ENCODE data around the gene RGS3.

DNA sequence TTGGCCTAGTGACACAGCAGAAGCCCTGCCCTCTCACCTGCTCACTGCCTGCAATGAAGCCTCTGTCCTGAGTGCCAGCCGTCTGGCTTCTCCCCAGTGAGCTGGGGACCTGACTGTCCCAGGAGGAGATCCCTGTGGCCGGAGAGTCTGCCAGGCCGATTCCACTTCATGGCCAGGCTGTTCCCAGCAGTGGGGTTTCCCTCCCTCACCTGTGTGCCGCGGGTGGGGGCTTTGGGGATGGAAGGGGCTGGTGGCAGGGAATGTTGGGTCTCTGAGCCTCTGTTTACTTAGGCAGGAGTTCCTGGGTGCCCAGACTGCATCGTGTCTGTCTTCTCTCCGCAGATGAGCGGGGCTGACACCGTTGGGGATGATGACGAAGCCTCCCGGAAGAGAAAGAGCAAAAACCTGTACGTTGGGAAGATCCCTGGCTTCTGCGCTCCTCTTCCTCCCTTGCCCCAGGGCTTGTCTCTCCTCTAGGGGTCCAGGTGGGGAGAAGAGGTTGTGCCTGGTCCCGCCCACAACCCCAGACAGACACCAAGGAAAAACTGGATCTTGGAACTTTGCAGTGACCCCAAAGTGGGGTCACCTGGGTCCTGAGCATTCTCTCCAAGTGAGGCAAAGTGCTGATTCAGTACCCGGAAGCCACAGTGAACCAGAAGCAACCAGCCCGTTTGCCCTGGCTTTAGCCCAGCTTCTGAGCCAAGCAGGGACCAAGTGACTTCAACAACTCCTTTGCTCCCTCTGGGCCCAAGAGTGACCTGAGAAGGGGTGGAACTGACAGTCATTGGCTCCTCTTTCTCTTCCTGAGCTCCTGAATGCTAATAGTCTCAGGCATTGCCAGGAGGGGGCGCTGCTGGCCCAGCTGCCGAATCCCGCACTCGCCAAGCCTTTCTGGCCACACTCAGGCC is 127.7 kb downstream of the RGS3 start:
- TF ChIP-seq, protein P1, sequence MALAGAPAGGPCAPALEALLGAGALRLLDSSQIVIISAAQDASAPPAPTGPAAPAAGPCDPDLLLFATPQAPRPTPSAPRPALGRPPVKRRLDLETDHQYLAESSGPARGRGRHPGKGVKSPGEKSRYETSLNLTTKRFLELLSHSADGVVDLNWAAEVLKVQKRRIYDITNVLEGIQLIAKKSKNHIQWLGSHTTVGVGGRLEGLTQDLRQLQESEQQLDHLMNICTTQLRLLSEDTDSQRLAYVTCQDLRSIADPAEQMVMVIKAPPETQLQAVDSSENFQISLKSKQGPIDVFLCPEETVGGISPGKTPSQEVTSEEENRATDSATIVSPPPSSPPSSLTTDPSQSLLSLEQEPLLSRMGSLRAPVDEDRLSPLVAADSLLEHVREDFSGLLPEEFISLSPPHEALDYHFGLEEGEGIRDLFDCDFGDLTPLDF (CRISPR knock-in tag; IDR thresholded peaks at IDR 0.05), result no peak
- TF ChIP-seq CHD2 (IDR thresholded peaks at IDR 0.05; ENCODE audit: low read depth, low read length) (no peak), IRX3 (CRISPR knock-in tag; IDR thresholded peaks at IDR 0.05; ENCODE audit: borderline replicate concordance, low read depth) (no peak)
- TF ChIP-seq, protein P2, sequence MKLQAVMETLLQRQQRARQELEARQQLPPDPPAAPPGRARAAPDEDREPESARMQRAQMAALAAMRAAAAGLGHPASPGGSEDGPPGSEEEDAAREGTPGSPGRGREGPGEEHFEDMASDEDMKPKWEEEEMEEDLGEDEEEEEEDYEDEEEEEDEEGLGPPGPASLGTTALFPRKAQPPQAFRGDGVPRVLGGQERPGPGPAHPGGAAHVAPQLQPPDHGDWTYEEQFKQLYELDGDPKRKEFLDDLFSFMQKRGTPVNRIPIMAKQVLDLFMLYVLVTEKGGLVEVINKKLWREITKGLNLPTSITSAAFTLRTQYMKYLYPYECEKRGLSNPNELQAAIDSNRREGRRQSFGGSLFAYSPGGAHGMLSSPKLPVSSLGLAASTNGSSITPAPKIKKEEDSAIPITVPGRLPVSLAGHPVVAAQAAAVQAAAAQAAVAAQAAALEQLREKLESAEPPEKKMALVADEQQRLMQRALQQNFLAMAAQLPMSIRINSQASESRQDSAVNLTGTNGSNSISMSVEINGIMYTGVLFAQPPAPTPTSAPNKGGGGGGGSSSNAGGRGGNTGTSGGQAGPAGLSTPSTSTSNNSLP (IDR thresholded peaks at IDR 0.05; ENCODE audit: low read depth, low read length), result no peak
